SKM-1 treated with dmso at 0.1 percent for 144 hours (cell line): ENCODE measurements around the gene DIAPH3.
A peak's percentile ranks its signal among the peaks of the same experiment; 100 is the strongest.

Source experiments
- DNase-seq: peaks from one replicate; lab custom pipeline; 2025; ENCODE audit not compliant: unreplicated experiment; lab: John Stamatoyannopoulos, UW

The DIAPH3 gene

DNA sequence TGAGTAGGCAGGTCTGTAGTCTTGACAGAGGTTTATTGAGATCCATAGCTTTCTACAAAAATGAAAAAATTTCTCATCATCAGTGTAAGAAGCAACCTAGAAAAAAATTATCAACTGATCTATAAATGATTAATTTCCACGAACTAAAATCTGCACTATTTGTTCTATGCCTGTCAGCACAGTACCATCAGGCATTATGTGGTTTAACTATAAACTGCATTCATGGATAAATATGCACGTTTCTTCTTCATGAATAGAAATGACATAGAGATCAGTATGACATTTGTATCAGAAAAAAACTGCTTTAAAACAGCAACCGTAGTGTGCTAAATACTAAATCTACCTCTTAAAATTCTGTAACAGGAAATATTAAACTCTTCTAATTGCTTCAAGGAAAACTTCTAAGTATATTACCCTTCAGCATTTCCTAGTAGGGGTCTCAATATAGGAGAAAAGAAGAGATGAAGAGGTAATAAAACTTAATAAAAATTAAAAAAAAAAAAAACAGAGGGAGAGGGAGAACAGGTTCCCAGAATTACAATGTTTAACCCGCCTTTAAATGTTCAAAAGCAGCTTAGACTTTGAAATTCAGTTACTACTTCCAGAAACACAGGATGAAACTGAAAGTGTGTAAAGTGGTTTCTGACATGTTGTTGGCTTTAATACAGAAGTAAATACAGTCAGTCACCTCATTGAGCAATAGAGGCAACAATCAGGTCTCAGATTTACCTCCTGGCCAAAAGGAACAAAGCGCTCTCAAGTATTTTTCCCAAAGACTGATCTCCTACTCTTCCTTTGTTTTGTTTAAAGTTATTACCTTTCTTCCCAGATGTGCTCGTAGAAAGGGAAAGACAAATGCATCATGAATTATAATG, 144.4 kb downstream of the DIAPH3 start:
- DNase-seq, result no peak

DNA sequence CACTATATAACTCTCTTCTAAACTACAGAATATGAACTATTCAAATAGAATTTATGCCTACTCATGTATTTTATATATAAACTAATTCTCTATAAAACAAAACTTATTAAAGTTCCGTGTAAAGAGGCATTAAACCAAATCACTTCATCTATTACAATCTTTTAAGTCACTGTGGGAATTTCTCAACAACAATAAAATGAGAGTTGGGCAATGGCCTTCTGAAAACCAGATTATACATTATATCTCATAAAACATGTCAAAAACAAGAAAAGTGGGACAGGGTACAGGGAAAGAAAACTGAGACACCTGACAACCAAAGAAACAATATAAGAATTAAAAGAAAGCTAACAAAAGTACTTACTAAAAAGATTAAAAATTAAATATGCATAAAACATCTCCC, 145.2 kb downstream of the DIAPH3 start:
- DNase-seq, result no peak

DNA sequence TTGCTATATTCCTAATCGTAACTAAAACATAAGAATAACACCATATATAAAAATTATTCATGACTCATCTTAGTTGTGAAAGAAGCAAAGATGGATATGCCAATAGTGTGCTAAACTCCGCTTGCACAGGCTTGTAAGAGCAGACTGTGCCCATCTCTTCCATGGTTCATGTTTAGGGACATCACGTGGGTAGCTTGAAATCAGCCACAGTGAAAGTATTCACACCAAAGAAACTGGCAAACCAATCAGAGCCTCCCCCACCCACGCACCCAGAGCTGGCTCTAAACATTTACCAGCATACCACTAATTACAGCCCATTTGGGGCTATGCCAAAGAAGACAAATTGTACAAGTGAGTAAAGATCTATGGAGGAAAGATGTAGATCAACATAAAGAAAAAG, 147.5 kb downstream of the DIAPH3 start:
- no peak for DNase-seq

DNA sequence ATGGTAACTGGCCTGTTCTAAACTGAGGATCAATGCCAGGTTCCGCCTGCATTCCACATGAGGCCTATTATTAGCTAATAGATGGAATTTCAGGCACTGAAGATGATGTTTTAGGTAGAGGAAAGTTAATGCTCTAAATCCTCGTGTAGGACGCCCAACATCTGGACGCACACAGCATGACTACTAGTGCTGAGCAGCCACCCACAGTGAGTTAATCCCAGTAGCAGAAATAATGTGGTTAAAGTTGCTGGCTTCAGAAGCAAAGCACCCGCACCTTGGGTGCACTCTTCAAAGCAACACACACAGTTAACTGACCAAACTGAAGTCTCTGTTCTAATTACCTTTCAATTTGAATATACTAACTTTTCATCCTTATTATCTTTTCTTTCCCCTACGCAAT, 150.6 kb downstream of the DIAPH3 start:
- no peak for DNase-seq

DNA sequence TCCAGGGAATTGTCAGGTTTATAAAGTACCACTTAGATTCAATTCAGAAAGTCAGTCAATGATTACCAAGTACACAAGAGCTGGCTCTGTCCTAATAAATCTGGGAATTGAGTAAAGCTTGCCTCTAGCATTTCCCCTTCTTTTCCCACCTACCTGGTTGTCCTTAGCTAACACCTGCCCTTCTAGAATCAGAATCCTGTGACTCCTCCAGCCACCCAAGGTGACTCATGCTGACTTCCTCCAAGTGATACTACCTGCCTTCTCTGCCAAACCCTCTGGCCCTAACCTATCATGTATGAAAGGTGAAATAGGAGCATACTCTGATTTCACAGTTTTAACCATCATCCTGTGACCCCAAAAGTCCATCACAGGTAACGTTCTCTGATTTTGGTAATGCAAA, 151.2 kb downstream of the DIAPH3 start:
- no peak for DNase-seq

DNA sequence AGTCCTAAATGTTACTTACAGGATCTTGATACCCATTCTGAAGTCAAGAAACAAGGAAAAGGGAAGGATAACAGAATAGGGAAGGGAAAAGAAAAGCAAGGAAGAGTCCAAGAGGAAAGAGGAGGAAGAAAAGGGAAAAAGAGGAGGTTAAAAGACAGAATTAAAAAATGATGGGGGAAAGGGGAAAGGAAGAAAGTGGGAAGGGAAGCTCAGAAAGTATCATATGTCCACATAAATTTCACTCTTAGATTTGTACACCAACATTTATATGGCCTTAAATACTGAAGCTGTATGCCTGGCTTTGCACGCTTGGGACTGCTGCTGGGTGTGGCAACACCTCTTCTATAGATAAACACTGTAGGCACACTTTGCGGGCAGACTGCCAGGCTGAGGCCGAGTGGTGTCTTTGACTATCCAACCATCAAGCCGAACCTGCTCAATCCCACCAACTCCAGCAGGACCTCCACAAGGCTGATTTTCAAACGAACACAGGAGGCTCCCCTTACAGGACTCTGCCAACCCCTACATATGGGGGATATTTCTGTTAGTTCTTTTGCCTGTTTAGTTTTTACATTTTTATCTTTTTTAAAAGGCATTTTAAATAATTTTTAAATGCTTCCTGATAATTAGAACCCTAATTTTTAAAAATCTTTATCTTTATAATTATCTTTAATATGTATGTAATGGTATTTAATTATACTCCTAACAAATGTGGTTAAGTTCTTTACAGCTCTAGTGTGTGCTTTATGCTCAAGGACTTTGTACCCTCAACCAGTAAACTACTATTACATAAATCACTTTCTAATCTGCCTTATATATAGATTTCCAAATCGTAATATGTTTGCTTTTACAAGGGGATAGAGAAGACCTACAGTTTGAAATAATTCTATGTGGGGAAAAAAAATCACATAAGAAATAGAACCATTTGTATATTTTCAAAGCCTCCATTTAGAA, 154.2 kb downstream of the DIAPH3 start:
- DNase-seq, result no peak

DNA sequence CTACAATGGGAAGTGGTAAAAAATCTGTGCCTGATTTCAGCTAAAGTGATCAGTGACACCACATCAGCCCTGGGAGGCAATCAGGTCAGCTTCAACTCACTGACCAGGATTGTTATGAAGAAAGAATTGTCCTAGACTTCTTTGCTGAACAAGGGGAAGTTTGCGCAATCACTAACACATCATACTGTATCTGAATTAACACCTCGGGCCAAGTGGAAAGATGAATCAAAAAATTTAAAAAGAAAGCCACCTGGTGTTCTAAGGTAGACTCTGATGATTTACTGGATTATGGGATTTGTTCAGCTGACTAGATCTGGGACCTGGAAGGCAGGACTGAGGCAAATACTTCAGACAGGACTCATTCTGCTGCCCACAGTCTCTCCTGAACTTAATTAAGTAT, 161.8 kb downstream of the DIAPH3 start:
- no peak for DNase-seq

DNA sequence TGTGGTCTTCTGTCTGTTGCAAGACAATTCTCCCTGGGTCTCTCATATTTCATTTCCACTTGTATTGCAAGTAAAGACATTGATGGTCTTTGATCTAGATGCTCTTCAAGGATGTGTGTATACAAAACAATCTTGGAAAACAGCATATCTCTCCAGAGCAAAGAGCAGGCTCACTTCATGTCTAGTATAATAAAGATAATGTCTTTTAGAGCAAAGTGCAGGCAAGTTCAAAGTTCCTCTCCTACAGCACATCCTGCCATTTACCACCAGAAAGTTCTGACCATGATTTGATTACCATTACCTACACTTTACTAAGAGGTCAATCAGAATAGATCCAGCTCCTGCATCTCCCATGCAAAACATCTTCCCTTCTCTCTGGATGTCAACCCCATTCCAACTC, 162.8 kb downstream of the DIAPH3 start:
- no peak for DNase-seq

DNA sequence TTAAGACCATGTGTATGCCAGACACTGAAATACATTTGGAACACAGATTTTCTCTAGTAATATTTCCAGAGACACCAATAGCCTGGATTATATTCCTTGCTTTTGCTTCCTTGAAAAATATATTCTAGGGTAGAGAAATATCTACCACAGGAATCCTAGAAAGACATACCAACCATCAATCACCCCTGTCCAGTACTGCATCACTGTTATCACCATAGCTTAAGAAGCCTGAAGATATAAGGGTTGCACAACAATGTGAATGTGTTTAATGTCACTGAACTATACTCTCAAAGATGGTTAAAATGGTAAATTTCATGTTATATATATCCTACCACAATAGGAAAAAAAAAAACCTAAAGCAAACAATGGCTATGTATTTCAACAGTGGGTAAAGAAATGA, 163.6 kb downstream of the DIAPH3 start:
- DNase-seq, result no peak

DNA sequence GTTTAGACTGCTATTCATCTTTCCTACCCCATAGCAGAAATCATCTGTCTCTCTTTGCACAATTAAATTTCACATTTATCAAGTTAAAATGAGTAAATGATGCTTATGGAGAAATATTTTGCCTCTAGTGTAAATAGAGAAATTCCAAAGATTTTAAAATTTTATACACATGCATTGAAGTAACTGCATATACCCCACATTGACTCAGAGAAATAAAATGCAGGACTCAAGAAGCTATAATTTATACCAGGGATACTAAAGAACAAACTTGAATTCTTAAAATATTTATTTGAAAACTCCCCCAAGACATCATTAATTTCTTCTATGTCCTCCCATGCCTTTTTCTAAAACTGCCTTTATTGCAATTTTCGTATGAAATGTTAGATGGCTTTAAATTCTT, 165.8 kb downstream of the DIAPH3 start:
- no peak for DNase-seq

DNA sequence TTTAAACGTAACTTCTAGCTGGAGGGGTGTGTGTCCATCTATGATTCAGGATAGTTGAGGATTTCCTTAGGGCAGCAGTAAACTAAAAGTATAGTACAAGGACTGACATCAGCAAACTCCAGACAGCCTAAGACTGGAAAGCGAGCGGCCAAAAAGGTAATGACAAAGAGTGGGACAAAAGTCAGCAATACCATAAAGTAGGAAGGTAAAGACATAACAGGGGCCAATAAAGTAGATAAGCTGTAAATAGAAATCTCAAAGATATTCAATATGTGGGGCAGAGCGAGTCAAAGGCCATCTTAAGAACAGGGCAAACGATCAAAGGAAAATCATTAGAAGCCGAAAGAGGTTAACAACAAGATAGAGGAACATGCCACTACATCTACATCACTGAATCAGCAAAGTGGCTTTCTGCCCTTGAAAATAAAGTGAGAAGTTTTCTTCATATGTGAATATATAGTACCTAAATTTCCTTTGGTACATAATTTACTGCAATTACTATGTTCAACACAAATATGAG, 167.2 kb downstream of the DIAPH3 start:
- no peak for DNase-seq

DNA sequence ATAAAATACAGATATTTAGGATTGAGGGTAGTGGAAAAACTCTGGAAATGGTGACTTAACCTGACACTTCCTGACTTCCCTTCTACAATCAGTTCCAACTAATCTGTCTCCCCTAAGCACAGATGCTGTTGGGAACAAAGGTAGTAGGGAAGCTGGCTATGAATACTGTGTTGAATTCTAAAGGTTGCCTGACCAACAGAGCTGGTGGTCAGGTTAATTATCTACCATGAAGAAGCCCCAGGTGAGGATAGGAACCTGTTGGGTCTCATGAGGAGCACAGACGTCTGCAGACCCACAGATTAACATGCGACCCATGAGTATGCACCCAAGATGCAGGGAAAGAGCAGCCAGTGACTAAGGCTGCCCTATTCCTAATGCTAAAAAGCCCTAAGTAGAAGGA, 172.3 kb downstream of the DIAPH3 start:
- no peak for DNase-seq

DNA sequence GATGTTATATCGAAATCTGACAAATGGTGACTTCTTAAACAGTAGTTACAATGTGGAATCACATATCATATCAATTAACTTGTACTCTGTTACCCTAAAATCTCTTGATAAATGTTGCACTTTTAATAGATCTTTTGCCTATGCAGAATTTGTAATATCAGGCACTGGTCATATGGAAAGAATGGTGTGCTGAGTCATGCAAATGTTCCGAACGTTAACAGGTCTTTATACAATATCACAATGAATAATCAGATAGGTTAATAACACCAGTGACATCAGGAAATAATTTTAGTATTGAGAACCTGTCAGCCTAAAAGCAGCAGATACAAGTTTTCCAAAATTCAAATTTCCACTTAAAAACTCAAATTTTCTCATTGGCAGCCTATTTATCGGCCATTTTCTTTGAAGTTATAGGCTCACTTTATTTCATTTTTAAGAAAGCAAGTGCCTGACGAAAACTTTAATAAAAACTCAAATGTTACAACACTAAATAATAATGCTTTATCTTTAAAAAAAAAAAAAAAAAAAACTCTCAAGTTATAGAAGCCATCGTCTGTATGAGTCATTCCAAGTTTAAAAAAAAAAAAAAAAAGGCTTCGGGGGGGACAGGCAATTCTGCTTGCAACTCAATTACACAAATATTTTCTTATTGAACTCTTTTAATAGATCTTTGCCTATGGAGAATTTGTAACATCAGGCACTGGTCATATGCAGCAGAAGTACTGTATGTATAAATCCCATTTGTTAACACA, 180.9 kb downstream of the DIAPH3 start:
- no peak for DNase-seq

DNA sequence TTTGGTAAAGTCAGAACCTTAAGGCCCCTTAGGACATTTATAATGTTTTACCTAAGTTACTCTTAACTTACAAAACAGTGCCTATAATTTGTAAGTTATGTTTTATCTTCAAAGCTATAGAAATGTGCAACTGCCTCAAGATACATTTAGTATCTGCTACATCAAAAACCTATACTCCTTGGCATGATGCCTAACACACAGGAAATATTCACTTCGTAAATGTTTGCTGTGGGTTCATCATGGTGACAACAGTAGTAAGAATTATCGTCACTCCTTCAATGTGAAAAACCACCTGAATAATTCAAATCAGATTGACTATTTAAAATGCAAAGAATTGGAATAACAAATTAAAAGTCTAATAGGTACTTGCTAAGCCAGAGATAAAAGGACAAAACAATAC, 184.1 kb downstream of the DIAPH3 start:
- no peak for DNase-seq

DNA sequence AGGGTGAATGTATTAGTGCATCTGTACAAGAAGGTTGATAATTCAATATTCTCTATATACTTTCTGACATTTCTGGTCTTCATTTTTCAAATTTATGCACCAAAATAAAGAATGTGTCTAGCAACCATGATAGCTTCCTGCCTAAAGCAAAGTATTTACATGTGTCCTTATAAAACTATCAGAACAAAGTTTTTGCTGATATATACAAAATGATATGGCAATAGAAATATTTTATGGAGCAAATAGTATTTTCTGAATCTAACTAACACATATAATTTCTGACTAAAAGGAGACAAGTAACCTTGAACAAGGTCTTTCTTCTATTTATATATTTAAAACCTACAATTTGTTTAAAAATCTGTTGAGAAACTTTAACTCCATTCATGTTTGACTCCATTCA, 184.9 kb downstream of the DIAPH3 start:
- no peak for DNase-seq

DNA sequence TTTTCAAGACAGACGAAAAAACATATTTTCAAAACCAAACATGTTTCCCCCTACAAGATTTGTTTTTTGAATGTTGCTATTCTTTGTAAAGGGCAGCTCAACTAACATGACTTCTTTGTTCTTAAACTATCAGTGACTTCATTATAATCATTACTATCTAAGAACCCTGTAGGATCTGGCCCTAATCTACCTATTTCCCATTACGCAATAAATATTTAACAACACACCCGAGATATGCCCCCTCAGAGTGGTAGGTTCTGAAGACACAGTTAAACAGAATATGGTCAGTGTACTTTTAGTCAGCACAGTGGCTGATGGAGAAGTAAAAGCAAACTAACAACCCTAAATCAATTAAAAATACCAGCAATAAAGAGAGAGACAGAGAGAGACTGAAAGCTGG, 186.9 kb downstream of the DIAPH3 start:
- no peak for DNase-seq

DNA sequence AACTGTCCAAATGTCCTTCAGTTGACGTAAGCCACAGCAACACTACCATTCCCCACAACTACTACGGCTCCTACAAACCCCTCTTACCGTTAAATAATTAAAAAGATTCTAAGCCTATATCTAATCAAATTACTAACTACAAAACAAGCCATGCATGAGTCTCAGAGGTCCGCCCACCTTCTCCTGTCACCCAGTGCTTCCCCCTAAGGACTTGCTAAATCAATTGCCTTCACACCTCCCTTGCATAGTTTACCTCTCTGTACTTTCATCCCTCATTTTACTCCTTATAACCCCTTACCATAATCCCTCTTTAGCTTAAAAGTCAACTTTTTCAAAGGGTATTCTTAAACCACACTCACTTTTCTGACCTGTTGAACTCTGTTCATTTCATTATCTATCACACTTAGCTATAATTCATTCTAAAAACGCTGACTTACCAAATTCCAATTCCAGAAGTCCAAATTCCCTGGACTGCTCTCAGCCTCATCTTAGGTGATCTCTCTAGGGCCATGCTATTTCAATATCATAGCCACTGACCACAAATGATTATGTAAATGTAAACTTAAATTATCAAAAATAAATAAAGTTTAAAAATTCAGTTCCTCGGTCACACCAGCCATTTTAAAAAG, 187.8 kb downstream of the DIAPH3 start:
- DNase-seq, result no peak

DNA sequence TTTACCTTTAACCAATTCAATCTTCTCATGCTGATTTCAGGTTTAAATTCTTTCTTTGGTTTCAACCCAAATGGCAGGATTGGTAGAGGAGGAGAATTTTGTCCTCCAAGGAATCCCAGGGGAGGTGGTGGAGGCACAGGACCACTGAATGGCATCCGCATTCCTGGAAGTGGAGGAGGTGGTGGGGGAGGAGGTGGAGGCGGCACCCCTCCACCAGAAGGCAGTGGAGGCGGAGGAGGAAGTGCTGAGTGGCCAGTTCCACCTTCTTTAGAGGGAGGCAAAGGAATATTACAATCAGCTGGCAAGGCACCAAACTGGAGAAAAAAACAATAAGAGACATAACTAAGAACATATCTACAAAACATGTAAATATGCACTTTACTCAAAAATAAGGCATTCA, 192.9 kb downstream of the DIAPH3 start:
- no peak for DNase-seq

DNA sequence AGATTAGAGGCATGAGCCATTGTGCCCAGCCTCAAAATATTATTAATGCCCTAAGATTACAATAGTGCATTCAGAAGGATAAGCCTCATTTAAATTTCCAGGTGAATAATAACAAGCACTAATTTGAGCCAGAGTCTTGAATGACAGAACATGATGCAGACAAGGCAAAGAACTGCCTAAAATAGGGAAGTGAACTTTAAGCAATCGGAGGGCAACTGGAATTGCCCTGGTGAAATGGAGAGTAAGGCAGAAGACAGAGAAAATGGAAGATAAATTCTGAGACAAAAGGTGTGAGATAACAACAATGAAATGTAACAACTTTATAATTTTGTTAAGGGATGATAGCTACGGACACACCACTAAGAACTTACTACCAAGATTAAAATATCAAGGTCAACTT, 199.9 kb downstream of the DIAPH3 start:
- DNase-seq, result peak; percentile 5

DNA sequence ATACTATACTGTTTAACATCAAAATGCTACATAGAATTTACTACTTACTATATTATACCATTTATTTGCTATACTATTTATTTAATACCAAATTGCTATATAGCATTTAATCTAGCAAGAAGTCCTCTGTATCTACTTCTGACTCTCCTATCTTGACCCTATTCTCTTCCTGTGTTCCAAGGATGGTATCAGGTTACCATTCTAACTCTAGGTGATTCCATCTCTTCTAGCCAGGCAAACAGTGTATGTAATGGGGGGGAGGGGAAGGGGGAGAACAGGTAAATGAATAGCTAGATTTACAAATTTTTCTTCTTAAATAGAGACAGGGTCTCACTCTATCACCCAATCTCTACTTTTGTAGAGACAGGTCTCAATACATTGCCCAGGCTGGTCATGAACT, 200.3 kb downstream of the DIAPH3 start:
- no peak for DNase-seq

DNA sequence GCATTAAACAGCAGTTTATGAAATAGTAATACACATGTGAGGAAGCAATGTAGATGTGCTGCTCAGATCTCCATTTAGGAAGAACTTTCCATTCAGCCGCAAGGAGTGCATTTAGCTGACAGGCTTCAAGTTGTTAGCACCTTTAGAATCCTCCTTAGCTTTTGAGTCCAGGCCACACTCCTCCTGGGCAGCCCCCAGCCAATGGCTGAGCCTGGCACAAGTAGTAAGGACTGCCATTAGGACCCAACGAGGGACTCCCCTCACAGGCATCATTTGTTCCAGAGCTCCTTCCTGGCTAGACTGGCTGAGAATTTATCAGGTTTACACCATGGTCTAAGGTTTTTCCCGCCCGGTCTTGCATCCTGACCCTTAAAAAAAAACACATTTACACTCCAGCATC, 201.4 kb downstream of the DIAPH3 start:
- DNase-seq, result no peak
